ENCODE results near the gene PLXNA2.

DNA sequence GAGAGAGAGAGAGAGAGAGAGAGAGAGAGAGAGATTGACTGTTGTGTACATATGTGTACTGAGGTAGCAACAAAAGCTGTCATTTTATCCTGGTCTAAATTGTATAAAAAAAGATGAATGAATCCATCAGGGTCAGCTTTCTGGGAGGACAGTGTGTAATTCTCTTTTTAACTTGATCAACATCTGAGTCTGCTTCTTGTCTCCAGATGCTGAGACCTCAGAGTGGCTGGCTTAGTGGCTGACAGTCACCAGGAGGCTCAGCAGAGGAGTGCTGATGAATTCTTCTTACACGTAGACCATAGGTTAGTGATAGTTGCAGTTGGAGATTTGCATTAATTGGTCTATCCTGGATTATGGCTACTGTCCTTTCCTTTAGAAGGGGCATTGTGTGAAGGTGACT, 28.5 kb upstream of the PLXNA2 start:
- TF ChIP-seq, protein P1, sequence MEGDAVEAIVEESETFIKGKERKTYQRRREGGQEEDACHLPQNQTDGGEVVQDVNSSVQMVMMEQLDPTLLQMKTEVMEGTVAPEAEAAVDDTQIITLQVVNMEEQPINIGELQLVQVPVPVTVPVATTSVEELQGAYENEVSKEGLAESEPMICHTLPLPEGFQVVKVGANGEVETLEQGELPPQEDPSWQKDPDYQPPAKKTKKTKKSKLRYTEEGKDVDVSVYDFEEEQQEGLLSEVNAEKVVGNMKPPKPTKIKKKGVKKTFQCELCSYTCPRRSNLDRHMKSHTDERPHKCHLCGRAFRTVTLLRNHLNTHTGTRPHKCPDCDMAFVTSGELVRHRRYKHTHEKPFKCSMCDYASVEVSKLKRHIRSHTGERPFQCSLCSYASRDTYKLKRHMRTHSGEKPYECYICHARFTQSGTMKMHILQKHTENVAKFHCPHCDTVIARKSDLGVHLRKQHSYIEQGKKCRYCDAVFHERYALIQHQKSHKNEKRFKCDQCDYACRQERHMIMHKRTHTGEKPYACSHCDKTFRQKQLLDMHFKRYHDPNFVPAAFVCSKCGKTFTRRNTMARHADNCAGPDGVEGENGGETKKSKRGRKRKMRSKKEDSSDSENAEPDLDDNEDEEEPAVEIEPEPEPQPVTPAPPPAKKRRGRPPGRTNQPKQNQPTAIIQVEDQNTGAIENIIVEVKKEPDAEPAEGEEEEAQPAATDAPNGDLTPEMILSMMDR (IDR thresholded peaks at IDR 0.05), result no peak
- TF ChIP-seq CEBPB (IDR thresholded peaks at IDR 0.05) (no peak), SMC3 (IDR thresholded peaks at IDR 0.05) (no peak), MAFK (IDR thresholded peaks at IDR 0.05; ENCODE audit: partially characterized antibody) (no peak), POLR2A (IDR thresholded peaks at IDR 0.05; ENCODE audit: low read length) (no peak), HDAC2 (IDR thresholded peaks at IDR 0.05) (no peak), KDM1A (IDR thresholded peaks at IDR 0.05; ENCODE audit: low read depth) (no peak), RAD21 (conservative IDR thresholded peaks at IDR 0.05 in 1 of 2, IDR thresholded peaks at IDR 0.05 in 1 of 2) (no peak), EP300 (IDR thresholded peaks at IDR 0.05) (no peak), MYC (IDR thresholded peaks at IDR 0.05; ENCODE audit: borderline replicate concordance, low read length) (no peak)
- TF ChIP-seq, protein P2, sequence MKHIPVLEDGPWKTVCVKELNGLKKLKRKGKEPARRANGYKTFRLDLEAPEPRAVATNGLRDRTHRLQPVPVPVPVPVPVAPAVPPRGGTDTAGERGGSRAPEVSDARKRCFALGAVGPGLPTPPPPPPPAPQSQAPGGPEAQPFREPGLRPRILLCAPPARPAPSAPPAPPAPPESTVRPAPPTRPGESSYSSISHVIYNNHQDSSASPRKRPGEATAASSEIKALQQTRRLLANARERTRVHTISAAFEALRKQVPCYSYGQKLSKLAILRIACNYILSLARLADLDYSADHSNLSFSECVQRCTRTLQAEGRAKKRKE (CRISPR knock-in tag; IDR thresholded peaks at IDR 0.05; ENCODE audit: low read depth), result no peak
